GM12801 (cell line): ENCODE measurements around the gene GALP.

Source experiments
- CTCF ChIP-seq: IDR thresholded peaks from one replicate; pipeline ENCODE4 v1.5.1; 2011; ENCODE audit warnings: control low read depth; ENCODE audit not compliant: insufficient read length; ENCODE audit errors: extremely low read depth

GALP gene

GRCh38 chr19:56136362-56136761 is 39.4 kb upstream of the GALP start:
- TF ChIP-seq CTCF, result no peak

- no peak for TF ChIP-seq CTCF
Observed at GRCh38 chr19:56137405-56137804, 38.4 kb upstream of the GALP start.

GRCh38 chr19:56138069-56138468 is 37.7 kb upstream of the GALP start:
- TF ChIP-seq CTCF, result no peak

- TF ChIP-seq CTCF, result no peak
Observed at GRCh38 chr19:56139847-56140582, 35.8 kb upstream of the GALP start.

GRCh38 chr19:56140583-56141416 is 35.0 kb upstream of the GALP start, which contains the start of gene ZNF444:
TSS of gene ZNF444 (plus strand) at chr19:56141287. CDS start at chr19:56146912, 5,625 bp downstream.
- TF ChIP-seq CTCF, result no peak

GRCh38 chr19:56141417-56141993 is 34.3 kb upstream of the GALP start:
- no peak for TF ChIP-seq CTCF

- no peak for TF ChIP-seq CTCF
Observed at GRCh38 chr19:56142087-56142787, 33.6 kb upstream of the GALP start.
